Smooth muscle cell (in vitro differentiated cells): Measurements from ENCODE around the gene ERICH4. TPM values are rescaled to one million over a fixed set of nuclear protein-coding genes. Genes with fewer than 3 reads are reported as not detected.

Experiments used
- DNase-seq: peaks from one replicate; lab custom pipeline; 2025; ENCODE audit not compliant: unreplicated experiment; lab: John Stamatoyannopoulos, UW
- H2AFZ ChIP-seq: fragments of 200-600 bp; sonication (generic); 2 replicates; pipeline ENCODE4 v1.6.0; 2016; ENCODE audit warnings: antibody characterized with exemption, low read depth, mild to moderate bottlenecking
- H3F3A ChIP-seq: fragments of 200-600 bp; sonication (generic); 2 replicates; pipeline ENCODE4 v1.6.0; 2017; ENCODE audit warnings: antibody characterized with exemption, low read depth
- H3K27ac ChIP-seq: fragments of 200-600 bp; sonication (generic); 2 replicates; pipeline ENCODE4 v1.5.1; 2016; ENCODE audit warnings: low read depth, mild to moderate bottlenecking
- H3K27me3 ChIP-seq: fragments of 200-600 bp; sonication (generic); 2 replicates; pipeline ENCODE4 v1.6.1; 2016; ENCODE audit warnings: low read depth, mild to moderate bottlenecking
- H3K36me3 ChIP-seq: fragments of 200-600 bp; sonication (generic); 2 replicates; pipeline ENCODE4 v1.5.1; 2016; ENCODE audit warnings: low read depth
- H3K4me1 ChIP-seq: fragments of 200-600 bp; sonication (generic); 2 replicates; pipeline ENCODE4 v1.5.1; 2016; ENCODE audit warnings: low read depth
- H3K4me2 ChIP-seq: fragments of 200-600 bp; sonication (generic); 2 replicates; pipeline ENCODE4 v1.6.0; 2016; ENCODE audit warnings: mild to moderate bottlenecking
- H3K4me3 ChIP-seq: fragments of 200-600 bp; sonication (generic); 2 replicates; pipeline ENCODE4 v1.5.1; 2016; ENCODE audit warnings: mild to moderate bottlenecking
- H3K79me2 ChIP-seq: fragments of 200-600 bp; sonication (generic); 2 replicates; pipeline ENCODE4 v1.6.0; 2016; ENCODE audit warnings: low read depth, mild to moderate bottlenecking
- H3K9ac ChIP-seq: fragments of 200-600 bp; sonication (generic); 2 replicates; pipeline ENCODE4 v1.6.0; 2016; ENCODE audit warnings: low read depth
- H3K9me3 ChIP-seq: fragments of 200-600 bp; sonication (generic); replicated peaks from 2 replicates; pipeline ENCODE4 v1.5.1; 2016; ENCODE audit warnings: low read depth
- H4K20me1 ChIP-seq: fragments of 200-600 bp; sonication (generic); 2 replicates; pipeline ENCODE4 v1.6.0; 2016; ENCODE audit warnings: low read depth
- CTCF ChIP-seq: fragments of 200-600 bp; sonication (generic); IDR thresholded peaks from 2 replicates; pipeline ENCODE4 v1.5.1; 2017; ENCODE audit warnings: borderline replicate concordance, mild to moderate bottlenecking, antibody characterized with exemption; ENCODE audit not compliant: insufficient read depth, poor library complexity, severe bottlenecking
- WGBS: methylation state at CpG from one replicate; pipeline ENCODE4 v1.1.7; 2016; ENCODE audit warnings: low lambda C conversion rate; 5-methylcytosine and 5-hydroxymethylcytosine counted together
- polyA plus RNA-seq: library from polyadenylated mRNA; unstranded; fragments of >200 nt; fragmentation: Nextera tagmentation; extraction: Ambion mirVana; gene quantifications from 2 replicates; pipeline ENCODE4 v1.2.1, GENCODE V29; 2016
- total RNA-seq: library from RNA; depleted of rRNA; stranded (reverse); fragments of >200 nt; gene quantifications from 2 replicates; pipeline ENCODE4 v1.2.3, GENCODE V29; 2014

The ERICH4 gene
- total and polyA plus RNA-seq, 2 experiments from 2014 or later: not detected

- Histone ChIP-seq H3K4me1 (no peaks in the 10 kb centered on the region), H3K4me3 (no peak overlapping the region), H3K9ac (no peak overlapping the region), H3K36me3 (no peaks in the 10 kb centered on the region), H3K79me2 (no peaks in the 10 kb centered on the region), H4K20me1 (peaks cover 8% of the 10 kb centered on the region), H3K4me2 (no peak overlapping the region), H2AFZ (no peak overlapping the region), H3K9me3 (no peaks in the 10 kb centered on the region), H3K27ac (no peak overlapping the region), H3F3A (no peaks in the 10 kb centered on the region), H3K27me3 (no peaks in the 10 kb centered on the region)
- TF ChIP-seq CTCF: no peak
- DNase-seq: no peak
- 95% methylated on average over 5 of the region's 5 CpGs for WGBS
Observed at GRCh38 chr19:41412953-41413352, 30.0 kb upstream of the ERICH4 start.

GRCh38 chr19:41413947-41414346 is 29.0 kb upstream of the ERICH4 start:
- TF ChIP-seq CTCF: no peak
- H3K4me1 ChIP-seq: no peaks in the 10 kb centered on the region
- no peaks in the 10 kb centered on the region for H3K9me3 ChIP-seq
- no peak overlapping the region for H3K27ac ChIP-seq
- H3K9ac ChIP-seq: no peak overlapping the region
- no peaks in the 10 kb centered on the region for H3K36me3 ChIP-seq
- H3K79me2 ChIP-seq: no peaks in the 10 kb centered on the region
- H3K4me3 ChIP-seq: no peak overlapping the region
- H4K20me1 ChIP-seq: peaks cover 4% of the 10 kb centered on the region
- H3K4me2 ChIP-seq: no peak overlapping the region
- 96% methylated on average over 10 of the region's 10 CpGs for WGBS
- H2AFZ ChIP-seq: no peak overlapping the region
- H3F3A ChIP-seq: no peaks in the 10 kb centered on the region
- H3K27me3 ChIP-seq: no peaks in the 10 kb centered on the region
- DNase-seq: no peak

GRCh38 chr19:41414461-41414860 is 28.5 kb upstream of the ERICH4 start:
- no peak overlapping the region for H2AFZ ChIP-seq
- H3K4me1 ChIP-seq: no peaks in the 10 kb centered on the region
- WGBS: 91% methylated on average over 9 of the region's 9 CpGs
- no peak overlapping the region for H3K27ac ChIP-seq
- H3K79me2 ChIP-seq: no peaks in the 10 kb centered on the region
- H3K9me3 ChIP-seq: no peaks in the 10 kb centered on the region
- no peak for DNase-seq
- TF ChIP-seq CTCF: no peak
- no peaks in the 10 kb centered on the region for H3F3A ChIP-seq
- H3K9ac ChIP-seq: no peak overlapping the region
- no peaks in the 10 kb centered on the region for H3K36me3 ChIP-seq
- H3K4me3 ChIP-seq: no peak overlapping the region
- no peaks in the 10 kb centered on the region for H4K20me1 ChIP-seq
- no peak overlapping the region for H3K4me2 ChIP-seq
- H3K27me3 ChIP-seq: no peaks in the 10 kb centered on the region

GRCh38 chr19:41415154-41415571 is 27.8 kb upstream of the ERICH4 start:
- no peaks in the 10 kb centered on the region for H3F3A ChIP-seq
- no peaks in the 10 kb centered on the region for H3K36me3 ChIP-seq
- H2AFZ ChIP-seq: no peak overlapping the region
- no peak overlapping the region for H3K4me2 ChIP-seq
- no peak for DNase-seq
- no peaks in the 10 kb centered on the region for H3K9me3 ChIP-seq
- 97% methylated on average over 9 of the region's 9 CpGs for WGBS
- no peaks in the 10 kb centered on the region for H3K4me1 ChIP-seq
- H3K27ac ChIP-seq: no peak overlapping the region
- TF ChIP-seq CTCF: no peak
- no peak overlapping the region for H3K9ac ChIP-seq
- no peaks in the 10 kb centered on the region for H4K20me1 ChIP-seq
- H3K79me2 ChIP-seq: no peaks in the 10 kb centered on the region
- no peak overlapping the region for H3K4me3 ChIP-seq
- H3K27me3 ChIP-seq: no peaks in the 10 kb centered on the region
